Sciatic nerve (tissue), 2 donors: ENCODE measurements around the gene LDLRAD2. TPM values are rescaled to one million over a fixed set of nuclear protein-coding genes. Genes with fewer than 3 reads are reported as not detected.
"Not testable (repeated sequence)": the region's sequence is repeated elsewhere in the genome, so short reads cannot be mapped to it uniquely, and the experiment has no call there.

Source experiments
- ATAC-seq: fragments of 200-7000 bp; cut with Tn5 transposase; one replicate; pipeline ENCODE4 v1.9.1; 2020; ENCODE audit warnings: mild to moderate bottlenecking, moderate library complexity
- DNase-seq: peaks from one replicate; pipeline ENCODE4 v3.0.0-alpha.2; 2020; ENCODE audit warnings: low spot score
- intact Hi-C: fragments of 100-400 bp; cut with DNase I; formaldehyde crosslinking; loops from one replicate; pipeline ENCODE4 v1.14.2; 2022
- total RNA-seq: library from RNA; stranded (reverse); fragmentation: NEBNext Ultra II Directional; extraction: Animal tissue kit (Norgen Biotek cat#: 25700); gene quantifications from one replicate; pipeline ENCODE4 v1.2.1, GENCODE V29; 2021
- donor health status: DM: no; HTN: no; CAD: no.
- donor health status: DM: no; HTN: no; CAD: no.

Gene LDLRAD2, protein sequence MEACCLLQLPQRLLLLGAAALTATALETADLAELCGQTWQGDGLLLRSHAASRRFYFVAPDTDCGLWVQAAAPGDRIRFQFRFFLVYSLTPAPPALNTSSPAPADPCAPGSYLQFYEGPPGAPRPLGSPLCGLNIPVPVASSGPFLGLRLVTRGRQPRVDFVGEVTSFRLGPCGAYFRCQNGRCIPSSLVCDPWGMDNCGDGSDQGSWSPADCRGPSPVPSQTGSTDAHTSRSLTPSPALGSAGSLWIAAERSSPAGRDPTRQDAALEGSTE
- total RNA-seq = 0.13 TPM

DNA sequence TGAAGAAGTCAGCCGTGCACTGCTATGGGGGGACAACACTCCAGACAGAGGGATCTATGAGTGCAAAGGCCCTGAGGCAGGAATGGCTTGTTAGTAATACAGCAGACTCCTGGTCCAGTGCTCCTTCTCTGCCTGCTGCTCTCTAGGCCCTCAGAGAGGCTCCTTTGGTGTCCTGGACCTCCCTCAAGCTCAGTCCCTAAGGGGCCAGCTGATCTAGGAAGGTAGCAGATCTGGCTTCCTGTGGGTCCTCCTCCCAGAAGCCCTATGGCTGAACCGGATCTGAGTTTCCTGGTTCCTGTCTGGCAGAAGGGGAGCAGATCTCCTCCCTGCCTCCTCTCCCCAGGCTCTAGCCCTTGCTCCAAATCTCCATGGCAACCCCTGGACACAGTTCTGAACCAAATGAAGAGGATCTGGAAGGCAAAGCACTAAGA, at the start of gene LDLRAD2:
TSS of gene LDLRAD2 (plus strand) at position 391 of the 431 bp plus-strand sequence. CDS start 187 bp downstream, outside the sequence.
- ATAC-seq (no peak), DNase-seq (no peak)
- intact Hi-C loops = no loop called here

DNA sequence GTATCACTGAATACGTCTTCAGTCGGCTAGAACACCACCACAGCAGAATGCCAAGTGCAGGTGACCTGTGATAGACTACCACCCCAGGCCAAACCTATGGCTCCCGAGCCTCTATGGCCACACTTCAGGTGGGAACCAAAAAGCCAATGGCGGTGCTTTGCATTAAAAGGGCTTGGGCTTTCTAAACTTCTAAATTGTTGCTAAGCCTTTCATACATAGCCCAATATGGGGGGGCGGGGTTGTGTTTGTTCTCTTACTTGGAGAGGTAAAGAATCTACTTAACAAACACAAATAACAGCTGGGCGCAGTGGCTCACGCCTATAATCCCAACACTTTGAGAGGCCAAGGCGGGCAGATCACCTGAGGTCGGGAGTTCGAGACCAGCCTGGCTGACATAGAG, 48.8 kb upstream of the LDLRAD2 start:
- no peak for ATAC-seq
- DNase-seq = no peak
- intact Hi-C loops = no loop called here

- ATAC-seq = no peak
- intact Hi-C loops = no loop called here
These were observed 48.2 kb upstream of the LDLRAD2 start for GRCh38 chr1:21763694-21764419.

DNA sequence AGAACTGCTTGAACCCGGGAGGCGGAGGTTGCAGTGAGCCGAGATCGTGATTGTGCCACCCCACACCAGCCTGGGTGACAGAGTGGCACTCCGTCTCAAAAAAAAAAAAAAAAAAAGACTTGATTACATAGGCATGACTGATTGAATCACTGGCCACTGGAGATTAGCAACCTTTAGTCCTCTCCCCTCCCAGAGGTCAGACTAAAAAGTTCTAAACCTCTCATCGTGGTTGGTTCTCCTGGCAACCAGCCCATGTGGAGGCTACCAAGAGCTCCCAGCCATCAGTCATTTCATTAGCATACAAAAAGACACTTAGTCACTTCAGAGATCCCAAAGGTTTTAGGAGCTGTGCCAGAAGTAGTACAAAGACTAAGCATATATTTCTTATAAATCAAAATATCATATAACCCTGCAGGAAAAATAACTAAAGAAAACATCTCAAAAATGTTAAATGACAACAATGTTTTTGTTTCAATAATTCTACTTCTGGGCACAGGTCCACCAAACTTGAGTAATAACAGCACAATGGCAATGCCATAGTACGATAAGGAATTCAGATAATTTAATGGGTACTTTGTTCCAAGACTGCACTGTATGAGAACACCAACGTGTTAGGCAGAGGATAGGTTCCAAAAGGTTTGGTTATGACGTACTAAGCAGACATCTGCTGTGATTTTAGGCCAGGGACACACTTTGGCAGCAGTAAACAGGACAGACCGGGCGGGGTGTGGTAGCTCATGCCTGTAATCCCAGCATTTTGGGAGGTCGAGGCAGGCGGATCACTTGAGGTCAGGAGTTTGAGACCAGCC, 47.2 kb upstream of the LDLRAD2 start:
- no peak for DNase-seq
- ATAC-seq = peak; percentile 82
- intact Hi-C loops = no loop called here

More at GRCh38 chr1:21763694-21764419, 48.2 kb upstream of the LDLRAD2 start:
- DNase-seq = no peak

DNA sequence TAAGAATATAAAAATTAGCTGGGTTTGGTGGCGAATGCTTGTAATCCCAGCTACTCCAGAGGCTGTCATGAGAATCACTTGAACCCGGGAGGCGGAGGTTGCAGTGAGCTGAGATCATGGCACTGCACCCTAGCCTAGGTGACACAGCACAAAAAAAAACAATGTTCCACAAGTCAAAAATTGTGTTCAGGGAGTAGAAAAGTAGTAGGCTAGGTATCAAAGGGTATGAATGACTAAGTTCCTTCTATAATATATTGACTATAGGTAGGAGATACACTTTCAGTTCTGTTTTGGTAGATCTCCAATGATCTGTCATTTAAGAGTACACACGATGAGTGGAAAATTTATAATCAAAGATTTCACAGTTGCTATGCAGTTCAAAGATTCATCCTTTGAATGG, 45.9 kb upstream of the LDLRAD2 start:
- ATAC-seq (no peak), DNase-seq (no peak)
- intact Hi-C loops = no loop called here

DNA sequence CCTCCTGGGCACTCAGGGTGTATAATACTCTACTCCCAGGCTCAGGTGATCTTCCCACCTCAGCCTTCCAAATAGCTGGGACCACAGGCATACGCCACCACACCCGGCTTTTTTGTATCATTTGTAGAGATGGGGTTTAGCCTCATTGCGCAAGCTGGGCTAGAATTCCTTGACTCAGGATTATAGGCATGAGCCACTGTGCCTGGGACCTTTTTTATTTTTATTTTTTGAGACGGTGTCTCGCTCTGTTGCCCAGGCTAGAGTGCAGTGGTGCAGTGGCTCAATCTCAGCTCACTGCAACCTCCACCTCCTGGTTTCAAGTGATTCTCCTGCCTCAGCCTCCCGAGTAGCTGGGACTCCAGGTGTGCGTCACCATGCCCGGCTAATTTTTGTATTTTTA, 45.0 kb upstream of the LDLRAD2 start:
- intact Hi-C loops, DNase-seq, ATAC-seq: not testable (repeated sequence)

DNA sequence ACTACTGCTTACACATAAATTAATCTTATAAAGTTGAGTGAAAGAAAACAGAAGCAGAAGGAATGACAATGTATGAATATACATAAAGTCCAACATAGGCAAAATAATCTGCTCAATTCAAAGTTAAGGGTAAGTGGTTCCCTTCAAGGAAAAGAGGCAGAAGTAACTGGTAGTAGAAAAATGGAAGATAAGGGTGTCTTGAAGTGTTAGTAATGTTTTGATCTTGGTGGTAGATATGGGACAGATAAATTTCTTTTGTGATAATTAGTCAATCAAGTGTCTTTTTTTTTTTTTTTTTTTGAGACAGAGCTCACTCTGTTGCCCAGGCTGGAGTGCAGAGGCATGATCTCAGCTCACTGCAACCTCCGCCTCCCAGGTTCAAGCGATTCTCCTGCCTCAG, 41.9 kb upstream of the LDLRAD2 start:
- intact Hi-C loops = no loop called here
- DNase-seq (no peak), ATAC-seq (no peak)

- intact Hi-C loops, ATAC-seq, DNase-seq: not testable (repeated sequence)
These were observed 41.5 kb upstream of the LDLRAD2 start for GRCh38 chr1:21770602-21771001.

DNA sequence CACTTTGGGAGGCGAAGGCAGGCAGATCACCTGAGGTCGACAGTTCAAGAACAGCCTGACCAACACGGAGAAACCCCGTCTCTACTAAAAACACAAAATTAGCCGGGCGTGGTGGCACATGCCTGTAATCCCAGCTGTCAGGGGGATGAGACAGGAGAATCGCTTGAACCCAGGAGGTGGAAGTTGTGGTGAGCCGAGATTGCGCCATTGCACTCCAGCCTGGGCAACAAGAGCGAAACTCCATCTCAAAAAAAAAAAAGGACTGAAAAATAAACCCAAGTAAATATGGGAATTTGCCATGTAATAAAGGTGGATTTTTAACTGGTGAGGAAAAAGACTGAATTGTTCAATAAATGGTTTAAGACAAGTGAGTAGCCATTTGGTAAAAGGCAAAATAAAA, 40.4 kb upstream of the LDLRAD2 start:
- intact Hi-C loops, ATAC-seq, DNase-seq: not testable (repeated sequence)

- ATAC-seq = no peak
- no peak for DNase-seq
- intact Hi-C loops = no loop called here
These were observed 38.5 kb upstream of the LDLRAD2 start for GRCh38 chr1:21773585-21773984.

GRCh38 chr1:21774835-21775549, 37.1 kb upstream of the LDLRAD2 start:
- ATAC-seq (no peak), DNase-seq (no peak)
- intact Hi-C loops = no loop called here

GRCh38 chr1:21775550-21775914, 36.5 kb upstream of the LDLRAD2 start:
- no peak for ATAC-seq
- DNase-seq = no peak
- intact Hi-C loops = no loop called here

DNA sequence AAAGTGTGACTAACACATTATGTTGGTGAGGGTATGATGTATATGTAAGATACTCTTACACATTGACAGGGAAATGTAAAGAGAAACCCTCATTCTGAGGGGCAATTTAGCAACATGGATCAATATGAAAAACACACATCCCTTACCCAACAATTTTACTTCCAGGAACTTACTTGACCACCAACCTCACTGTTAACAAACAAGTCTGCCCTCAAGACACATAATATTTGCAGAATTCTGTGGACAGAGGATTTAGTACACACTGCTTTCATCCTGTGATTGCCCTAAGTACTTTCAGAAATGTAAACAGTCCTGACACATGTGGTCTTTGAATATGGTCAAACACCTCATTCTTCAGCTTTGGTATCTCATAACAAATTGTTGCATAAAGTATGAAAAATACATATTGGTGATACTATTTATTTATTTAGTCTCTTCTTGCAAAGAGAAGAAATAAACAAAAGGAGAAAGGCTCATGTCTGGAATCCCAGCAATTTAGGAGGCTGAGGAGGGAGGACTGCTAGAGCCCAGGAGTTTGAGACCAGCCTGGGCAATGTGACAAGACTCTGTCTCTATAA, 36.0 kb upstream of the LDLRAD2 start:
- intact Hi-C loops = no loop called here
- DNase-seq (no peak), ATAC-seq (no peak)

DNA sequence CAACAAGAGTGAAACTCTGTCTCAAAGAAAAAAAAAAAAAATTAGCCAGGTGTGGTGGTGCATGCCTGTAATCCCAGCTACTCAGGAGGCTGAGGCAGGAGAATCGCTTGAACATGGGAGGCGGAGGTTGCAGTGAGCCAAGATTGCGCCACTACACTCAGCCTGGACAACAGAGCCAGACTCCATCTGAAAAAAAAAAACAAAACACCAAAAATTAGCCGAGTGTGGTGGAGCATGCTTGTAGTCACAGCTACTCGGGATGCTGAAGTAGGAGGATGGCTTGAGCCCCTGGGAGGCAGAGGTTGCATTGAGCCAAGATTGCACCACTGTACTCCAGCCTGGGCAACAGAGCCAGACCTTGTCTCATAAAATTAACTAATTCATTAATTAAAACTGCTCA, 35.1 kb upstream of the LDLRAD2 start:
- intact Hi-C loops, ATAC-seq, DNase-seq: not testable (repeated sequence)

GRCh38 chr1:21778405-21778727, 33.7 kb upstream of the LDLRAD2 start:
- intact Hi-C loops = no loop called here
- ATAC-seq (no peak), DNase-seq (no peak)

DNA sequence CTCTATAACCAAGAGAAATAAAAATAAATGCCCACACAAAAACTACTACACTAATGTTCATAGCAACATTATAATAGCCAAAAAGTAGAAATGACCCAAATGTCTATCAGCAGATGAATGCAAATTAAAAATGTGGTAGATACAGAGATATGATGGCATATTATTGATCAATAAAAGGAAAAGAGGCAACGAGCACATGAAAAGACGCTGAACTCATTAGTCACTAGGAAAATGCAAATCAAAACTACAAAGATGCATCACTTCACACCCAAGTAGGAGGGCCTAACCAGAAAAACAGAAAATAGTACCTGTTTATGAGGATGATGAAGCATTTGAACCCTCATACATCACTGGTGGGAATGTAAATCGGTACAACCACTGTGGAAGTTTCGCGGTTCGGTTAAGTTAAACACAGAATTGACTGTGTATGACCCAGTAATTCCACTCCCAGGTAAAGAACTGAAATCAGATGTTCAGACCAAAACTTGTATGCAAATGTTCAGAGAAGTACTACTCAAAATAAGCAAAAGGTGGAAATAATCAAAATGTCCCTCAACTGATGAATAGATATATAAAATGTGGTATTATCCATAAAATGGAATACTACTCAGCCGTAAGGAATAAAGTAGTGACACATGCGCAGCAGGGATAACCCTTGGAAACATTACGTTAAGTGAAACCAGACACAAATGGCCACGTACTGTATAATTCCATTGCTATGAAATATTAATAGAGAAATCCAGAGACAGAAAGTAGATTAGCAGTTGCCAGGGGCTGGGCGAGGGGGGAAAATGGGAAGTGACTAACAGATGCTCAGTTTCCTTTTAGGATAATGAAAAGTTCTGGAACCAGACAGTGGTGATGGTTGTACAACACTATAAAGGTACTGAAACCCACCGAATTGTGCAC, 32.2 kb upstream of the LDLRAD2 start:
- no peak for DNase-seq
- intact Hi-C loops = no loop called here
- ATAC-seq = no peak

GRCh38 chr1:21781815-21782348, 30.2 kb upstream of the LDLRAD2 start:
- DNase-seq = no peak

More at GRCh38 chr1:21781815-21782348, 30.2 kb upstream of the LDLRAD2 start:
- ATAC-seq = no peak
- intact Hi-C loops = no loop called here
